ENCODE data around the gene ST3GAL3. TPM values are rescaled to one million over a fixed set of nuclear protein-coding genes. Genes with fewer than 3 reads are reported as not detected.

The ST3GAL3 gene
- total and polyA plus RNA-seq, 2 of the 13 experiments (the other 11 are each of a cell fraction or from before 2014, with no cell fraction given): 5.1 to 8.1 TPM

GRCh38 chr1:43688109-43688387, 19.3 kb upstream of the ST3GAL3 start:
- Histone ChIP-seq H4K20me1 (ENCODE audit: insufficient read depth, low read length) (no peaks in the 10 kb centered on the region), H3K4me2 (ENCODE audit: low read depth, low read length) (no peak overlapping the region), H3K27ac (ENCODE audit: extremely low read length, insufficient read depth, low read length) (no peak overlapping the region), H3K9ac (ENCODE audit: insufficient read depth, low read depth, low read length) (no peak overlapping the region), H2AFZ (ENCODE audit: low read length) (no peak overlapping the region), H3K79me2 (ENCODE audit: insufficient read depth, low read length) (no peaks in the 10 kb centered on the region), H3K9me3 (ENCODE audit: low read length) (no peaks in the 10 kb centered on the region), H3K4me1 (ENCODE audit: insufficient read depth, low read length) (no peaks in the 10 kb centered on the region), H3K27me3 (ENCODE audit: control insufficient read depth in 1 of 2, insufficient read depth in 2 of 2, low read length in 2 of 2) (no peaks in the 10 kb centered on the region), H3K36me3 (replicated peaks in 1 of 2; ENCODE audit: control insufficient read depth in 1 of 2, insufficient read depth in 2 of 2, low read length in 2 of 2) (peaks cover 71 to 90% of the 10 kb centered on the region in 2 experiments), H3K4me3 (replicated peaks in 1 of 3; ENCODE audit: insufficient read depth in 1 of 3, low read depth in 2 of 3, low read length in 3 of 3) (no peak overlapping the region)
- no peak for DNase-seq (ENCODE audit: low spot score)
- TF ChIP-seq ZNF121 (CRISPR knock-in tag; IDR thresholded peaks at IDR 0.05) (peak; percentile 71; the same call in 1 of the 2 replicates), ATRX (CRISPR knock-in tag; IDR thresholded peaks at IDR 0.05; ENCODE audit: borderline replicate concordance) (no peak)
- ChIA-PET CTCF (ENCODE audit: low intra/inter-chr PET ratio, low total read pairs) (no interaction called here), POLR2A (interaction anchor here (1.5 kb wide), 1 partner anchor 38 kb away, joined by 7 read pairs; the partner anchor contains the start of gene KDM4A)
- no peak for FAIRE-seq
- intact Hi-C loops (cut with micrococcal nuclease; ENCODE audit: unreplicated experiment): no loop called here
- no peak for ATAC-seq
- WGBS (ENCODE audit: low lambda C conversion rate): 100% methylated on average over 2 of the region's 2 CpGs
- in situ Hi-C loops (cut with HindIII; ENCODE audit: extremely low pct_ligation_motif_present, low pct_unique_long_range_greater_than_20kb): no loop called here
- BruUV-seq (replicated peaks): no TSS peak

- Histone ChIP-seq H3K4me3 (replicated peaks in 1 of 3; ENCODE audit: insufficient read depth in 1 of 3, low read depth in 2 of 3, low read length in 3 of 3) (no peak overlapping the region), H2AFZ (ENCODE audit: low read length) (no peak overlapping the region), H3K4me1 (ENCODE audit: insufficient read depth, low read length) (no peaks in the 10 kb centered on the region), H3K27me3 (ENCODE audit: control insufficient read depth in 1 of 2, insufficient read depth in 2 of 2, low read length in 2 of 2) (no peaks in the 10 kb centered on the region), H3K9ac (ENCODE audit: insufficient read depth, low read depth, low read length) (no peak overlapping the region), H3K36me3 (replicated peaks in 1 of 2; ENCODE audit: control insufficient read depth in 1 of 2, insufficient read depth in 2 of 2, low read length in 2 of 2) (peaks cover 72 to 90% of the 10 kb centered on the region in 2 experiments), H3K27ac (ENCODE audit: extremely low read length, insufficient read depth, low read length) (no peak overlapping the region), H4K20me1 (ENCODE audit: insufficient read depth, low read length) (no peaks in the 10 kb centered on the region), H3K9me3 (ENCODE audit: low read length) (no peaks in the 10 kb centered on the region), H3K4me2 (ENCODE audit: low read depth, low read length) (no peak overlapping the region), H3K79me2 (ENCODE audit: insufficient read depth, low read length) (no peaks in the 10 kb centered on the region)
- TF ChIP-seq SMARCC2 (IDR thresholded peaks at IDR 0.05): no peak
- TF ChIP-seq BRF2 (CRISPR knock-in tag; IDR thresholded peaks at IDR 0.05): no peak
- no peak for TF ChIP-seq ZNF546 (CRISPR knock-in tag; conservative IDR thresholded peaks at IDR 0.05)
- TF ChIP-seq TGIF2 (CRISPR knock-in tag; IDR thresholded peaks at IDR 0.05): no peak
- no peak for TF ChIP-seq TEF (CRISPR knock-in tag; IDR thresholded peaks at IDR 0.05)
- TF ChIP-seq ZNF276 (CRISPR knock-in tag; IDR thresholded peaks at IDR 0.05; ENCODE audit: low read depth): no peak
- no peak for TF ChIP-seq ZKSCAN5 (CRISPR knock-in tag; IDR thresholded peaks at IDR 0.05)
- TF ChIP-seq SRSF1 (optimal IDR thresholded peaks at IDR 0.05; ENCODE audit: low read depth, low read length): no peak
- TF ChIP-seq ZNF383 (CRISPR knock-in tag; IDR thresholded peaks at IDR 0.05; ENCODE audit: borderline replicate concordance): no peak
- TF ChIP-seq TFAP4 (IDR thresholded peaks at IDR 0.05; ENCODE audit: borderline replicate concordance, low read depth): no peak
- no TSS peak for BruUV-seq (replicated peaks)
- CTCF ChIA-PET (ENCODE audit: low intra/inter-chr PET ratio, low total read pairs): no interaction called here
- ATAC-seq (no peak), FAIRE-seq (no peak), DNase-seq (ENCODE audit: low spot score) (no peak)
- 100% methylated on average over 2 of the region's 2 CpGs for whole genome bisulfite sequencing (ENCODE audit: low lambda C conversion rate)
- POLR2A ChIA-PET: interaction anchor here (1.5 kb wide), 1 partner anchor 38 kb away, joined by 7 read pairs; the partner anchor contains the start of gene KDM4A
- in situ Hi-C loops (cut with HindIII; ENCODE audit: extremely low pct_ligation_motif_present, low pct_unique_long_range_greater_than_20kb): no loop called here
- intact Hi-C loops (cut with micrococcal nuclease; ENCODE audit: unreplicated experiment): no loop called here
Measured at GRCh38 chr1:43688594-43689000, 18.7 kb upstream of the ST3GAL3 start.

All from HepG2 (cell line).